CD14-positive monocyte (primary cell): ENCODE data around the gene CCNG2. TPM values are rescaled to one million over a fixed set of nuclear protein-coding genes. Genes with fewer than 3 reads are reported as not detected.

ENCODE experiments used
- DNase-seq, 3 donors: peaks; one replicate each; pipeline ENCODE4 v3.0.0-alpha.2; 2011 to 2022
- H2AFZ ChIP-seq: 2 replicates; pipeline ENCODE4 v1.6.0; 2012; ENCODE audit warnings: mild to moderate bottlenecking, low read depth, low read length, inconsistent platforms; ENCODE audit not compliant: insufficient read depth, poor library complexity, severe bottlenecking
- H3K27ac ChIP-seq, 2 donors: 1 replicate in 1 of 2; 2 replicates in 1 of 2; pipeline ENCODE4 v1.5.1; 2012 to 2013; ENCODE audit warnings: low read length in 2 of 2, control low read depth in 1 of 2, inconsistent platforms in 1 of 2, low read depth in 1 of 2, mild to moderate bottlenecking in 1 of 2
- H3K27me3 ChIP-seq, 2 donors: one replicate each; pipeline versions ENCODE4 v1.6.0 to v1.6.1; 2011 to 2013; ENCODE audit warnings: low read length in 2 of 2; ENCODE audit not compliant: control insufficient read depth in 2 of 2, insufficient read depth in 2 of 2
- H3K36me3 ChIP-seq, 2 donors: replicated peaks in 1 of 2; 1 replicate in 1 of 2; 2 replicates in 1 of 2; pipeline versions ENCODE4 v1.5.1 to v1.6.1; 2012 to 2013; ENCODE audit warnings: low read length in 2 of 2, control low read depth in 1 of 2, inconsistent platforms in 1 of 2, mild to moderate bottlenecking in 1 of 2; ENCODE audit not compliant: insufficient read depth in 2 of 2, control insufficient read depth in 1 of 2
- H3K4me1 ChIP-seq, 2 donors: 1 replicate in 1 of 2; 2 replicates in 1 of 2; pipeline versions ENCODE4 v1.5.1 to v1.6.1; 2012 to 2013; ENCODE audit warnings: low read length in 2 of 2, control low read depth in 1 of 2, inconsistent platforms in 1 of 2, mild to moderate bottlenecking in 1 of 2, moderate library complexity in 1 of 2; ENCODE audit not compliant: insufficient read depth in 2 of 2, control insufficient read depth in 1 of 2
- H3K4me2 ChIP-seq: replicated peaks from 2 replicates; pipeline ENCODE3; 2012; ENCODE audit warnings: low read length, moderate library complexity, mild to moderate bottlenecking; ENCODE audit not compliant: poor library complexity, severe bottlenecking; ENCODE audit errors: extremely low read depth
- H3K4me3 ChIP-seq, 3 experiments: fragments of 200-600 bp in 1 of 3; sonication (generic) in 1 of 3; replicated peaks in 1 of 3; 1 replicate in 2 of 3; 2 replicates in 1 of 3; pipeline ENCODE4 v1.5.1; 2011 to 2013; ENCODE audit warnings: low read length in 3 of 3, mild to moderate bottlenecking in 3 of 3, control low read depth in 2 of 3, low read depth in 2 of 3, inconsistent platforms in 1 of 3, moderate library complexity in 1 of 3
- H3K79me2 ChIP-seq: 2 replicates; pipeline ENCODE4 v1.6.0; 2012; ENCODE audit warnings: mild to moderate bottlenecking, control low read depth, inconsistent platforms, low read length, moderate library complexity; ENCODE audit not compliant: insufficient read depth
- H3K9ac ChIP-seq: 2 replicates; pipeline ENCODE4 v1.6.0; 2017; ENCODE audit warnings: low read length, mild to moderate bottlenecking; ENCODE audit not compliant: insufficient read depth, poor library complexity, severe bottlenecking
- H3K9me3 ChIP-seq, 2 donors: replicated peaks in 1 of 2; 1 replicate in 1 of 2; 2 replicates in 1 of 2; pipeline versions ENCODE4 v1.5.1 to v1.6.1; 2012 to 2013; ENCODE audit warnings: low read length in 2 of 2, control low read depth in 1 of 2; ENCODE audit not compliant: control insufficient read depth in 1 of 2, insufficient read depth in 1 of 2
- H4K20me1 ChIP-seq: 2 replicates; pipeline ENCODE4 v1.6.0; 2012; ENCODE audit warnings: mild to moderate bottlenecking, low read length, control low read depth, moderate library complexity; ENCODE audit not compliant: insufficient read depth
- H3K27ac Mint-ChIP-seq, 7 donors: one replicate each; pipeline ENCODE4 v1.8.0; 2020; ENCODE audit warnings: mild to moderate bottlenecking in 7 of 7, mixed read lengths in 7 of 7, moderate library complexity in 6 of 7, inconsistent platforms in 2 of 7
- H3K27me3 Mint-ChIP-seq, 3 donors: one replicate each; pipeline ENCODE4 v1.8.0; 2021 to 2022; ENCODE audit warnings: low read depth in 3 of 3, mild to moderate bottlenecking in 3 of 3, mixed read lengths in 3 of 3, moderate library complexity in 3 of 3, inconsistent platforms in 1 of 3
- H3K36me3 Mint-ChIP-seq, 2 donors: one replicate each; pipeline ENCODE4 v1.8.0; 2020; ENCODE audit warnings: mixed read lengths in 2 of 2, inconsistent platforms in 1 of 2, mild to moderate bottlenecking in 1 of 2
- H3K4me1 Mint-ChIP-seq: one replicate; pipeline ENCODE4 v1.8.0; 2020; ENCODE audit warnings: mild to moderate bottlenecking, mixed read lengths
- H3K4me3 Mint-ChIP-seq, 2 donors: one replicate each; pipeline ENCODE4 v1.8.0; 2020; ENCODE audit warnings: mild to moderate bottlenecking in 2 of 2, mixed read lengths in 2 of 2, moderate library complexity in 1 of 2
- H3K9me3 Mint-ChIP-seq, 7 donors: one replicate each; pipeline ENCODE4 v1.8.0; 2020 to 2022; ENCODE audit warnings: mixed read lengths in 7 of 7, mild to moderate bottlenecking in 6 of 7, moderate library complexity in 6 of 7, inconsistent platforms in 2 of 7
- WGBS: methylation state at CpG from one replicate; pipeline ENCODE4 v1.1.5; 2013; ENCODE audit warnings: missing lambda C conversion rate; ENCODE audit not compliant: insufficient coverage; 5-methylcytosine and 5-hydroxymethylcytosine counted together
- intact Hi-C, 2 donors: fragments of 100-400 bp; cut with micrococcal nuclease; formaldehyde crosslinking; loops; one replicate each; pipeline versions ENCODE4 v1.15.0 to v1.15.1; 2023
- polyA minus RNA-seq: library from RNA; depleted of rRNA, polyadenylated mRNA; stranded (reverse); fragments of >200 nt; gene quantifications from 2 replicates; pipeline ENCODE4 v1.2.3, GENCODE V29; 2012
- polyA plus RNA-seq, 3 donors: library from polyadenylated mRNA; depleted of rRNA in 1 of 3; unstranded in 2 of 3; stranded (reverse) in 1 of 3; fragments of 300-500 nt in 2 of 3; fragments of >200 nt in 1 of 3; fragmentation: Illumina TruSeq in 2 of 3; gene quantifications; 1 replicate in 2 of 3; 2 replicates in 1 of 3; pipeline ENCODE4 v1.2.3, GENCODE V29; 2012 to 2021
- total RNA-seq, 12 experiments: library from RNA in 1 of 12; stranded (reverse) in 1 of 12; fragments of 120-200 nt in 1 of 12; gene quantifications; one replicate each; pipeline ENCODE4 v1.2.4 and lab custom pipeline; 2013 to 2026; ENCODE audit warnings: mixed read lengths in 6 of 12, inconsistent platforms in 1 of 12
- TF ChIP-seq, protein P1 (sequence below): fragments of 200-600 bp; IDR thresholded peaks from one replicate; pipeline ENCODE4 v1.8.0; 2022; ENCODE audit warnings: antibody characterized with exemption, mild to moderate bottlenecking

CCNG2 gene, protein sequence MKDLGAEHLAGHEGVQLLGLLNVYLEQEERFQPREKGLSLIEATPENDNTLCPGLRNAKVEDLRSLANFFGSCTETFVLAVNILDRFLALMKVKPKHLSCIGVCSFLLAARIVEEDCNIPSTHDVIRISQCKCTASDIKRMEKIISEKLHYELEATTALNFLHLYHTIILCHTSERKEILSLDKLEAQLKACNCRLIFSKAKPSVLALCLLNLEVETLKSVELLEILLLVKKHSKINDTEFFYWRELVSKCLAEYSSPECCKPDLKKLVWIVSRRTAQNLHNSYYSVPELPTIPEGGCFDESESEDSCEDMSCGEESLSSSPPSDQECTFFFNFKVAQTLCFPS
- total RNA-seq (2013): 29.2 TPM
- polyA plus RNA-seq (10 to 100 TPM; 17.6 to 26.4 (median 23.3) TPM), polyA minus RNA-seq (7.2 and 11.2 TPM in 2 replicates), total RNA-seq (lab: John Stamatoyannopoulos, UW) (10.3 to 79.9 (median 29.2) reads per million in 11 experiments)

DNA sequence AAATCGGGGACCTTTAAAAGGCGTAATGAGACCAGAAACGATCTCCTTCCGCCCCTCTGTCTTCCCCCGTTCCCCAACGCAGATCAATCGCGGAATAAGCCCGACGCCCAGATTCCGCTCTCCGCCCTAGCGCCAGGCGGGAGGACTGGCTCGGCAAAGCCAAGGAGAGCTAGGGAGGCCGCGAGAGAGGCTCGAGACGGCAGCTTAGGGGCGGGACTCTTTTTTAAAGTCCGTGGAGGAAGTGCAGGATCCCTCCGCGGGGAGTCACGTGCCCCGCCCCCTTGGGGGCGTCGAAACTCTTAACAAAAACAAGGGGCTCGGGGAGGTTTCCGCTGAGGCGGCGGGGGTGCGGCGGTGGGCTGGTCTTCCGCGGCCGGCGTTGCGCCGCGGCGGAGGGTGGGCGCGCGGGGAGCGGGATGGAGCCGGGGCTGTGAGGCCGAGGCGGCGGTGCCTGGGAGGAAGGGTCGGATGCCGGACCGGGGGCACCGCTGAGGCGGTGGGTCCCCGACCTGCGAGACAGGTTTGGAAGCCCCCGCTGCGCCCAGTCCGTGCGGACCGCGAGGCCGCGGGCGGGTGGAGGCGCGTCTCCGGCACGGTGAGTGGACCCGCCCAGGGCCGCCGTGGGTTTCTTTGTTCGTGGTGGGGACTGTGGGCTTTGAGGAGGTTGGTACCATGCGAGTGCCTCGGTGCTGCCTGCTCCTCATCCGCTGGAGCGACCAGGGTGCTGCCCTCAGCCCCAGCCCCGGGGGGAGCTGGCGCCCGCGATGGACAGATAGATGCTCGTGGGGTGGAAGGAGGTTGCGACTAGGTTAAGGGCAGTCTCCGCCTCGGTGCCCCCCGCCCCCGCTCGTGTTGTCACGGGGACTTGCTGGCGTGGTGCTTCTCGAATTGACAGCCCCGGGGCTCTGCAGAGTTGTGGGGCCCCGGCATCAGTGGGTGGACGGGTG, at the start of gene CCNG2:
Gene CCNG2, plus strand, starts transcription at position 296 of the 947 bp plus-strand sequence. CDS start 1,326 bp downstream, outside the sequence.
- H3K4me3 ChIP-seq: peak within 1 kb of the TSS; percentile 66 to 100 (median 95)
- peaks cover 31 to 36% of the 10 kb centered on the region in 2 donors for H3K36me3 ChIP-seq
- H3K9me3 Mint-ChIP-seq: no peaks in the 10 kb centered on the region
- under 1% methylated on average over 94 of the region's 94 CpGs for WGBS
- peak within 1 kb of the TSS; percentile 87 for H3K4me2 ChIP-seq
- peak within 1 kb of the TSS; percentile 99 for H3K4me3 Mint-ChIP-seq
- peaks cover 38% of the 10 kb centered on the region for H4K20me1 ChIP-seq
- intact Hi-C loops: loop anchor here (2.0 to 10.0 kb wide), 5 partner anchors 35 to 942 kb away; partner anchors contain the start of genes CCNI (in 1 of the 2) and SCARB2 (in 1 of the 2)
- H3K27ac ChIP-seq: peak within 1 kb of the TSS; percentile 84 to 86
- H3K4me1 Mint-ChIP-seq: peaks cover 50% of the 10 kb centered on the region
- peaks cover 49 to 55% of the 10 kb centered on the region in 2 donors for H3K4me1 ChIP-seq
- H3K9ac ChIP-seq: peak within 1 kb of the TSS; percentile 86
- H3K27me3 ChIP-seq: no peaks in the 10 kb centered on the region
- TF ChIP-seq, protein P1, sequence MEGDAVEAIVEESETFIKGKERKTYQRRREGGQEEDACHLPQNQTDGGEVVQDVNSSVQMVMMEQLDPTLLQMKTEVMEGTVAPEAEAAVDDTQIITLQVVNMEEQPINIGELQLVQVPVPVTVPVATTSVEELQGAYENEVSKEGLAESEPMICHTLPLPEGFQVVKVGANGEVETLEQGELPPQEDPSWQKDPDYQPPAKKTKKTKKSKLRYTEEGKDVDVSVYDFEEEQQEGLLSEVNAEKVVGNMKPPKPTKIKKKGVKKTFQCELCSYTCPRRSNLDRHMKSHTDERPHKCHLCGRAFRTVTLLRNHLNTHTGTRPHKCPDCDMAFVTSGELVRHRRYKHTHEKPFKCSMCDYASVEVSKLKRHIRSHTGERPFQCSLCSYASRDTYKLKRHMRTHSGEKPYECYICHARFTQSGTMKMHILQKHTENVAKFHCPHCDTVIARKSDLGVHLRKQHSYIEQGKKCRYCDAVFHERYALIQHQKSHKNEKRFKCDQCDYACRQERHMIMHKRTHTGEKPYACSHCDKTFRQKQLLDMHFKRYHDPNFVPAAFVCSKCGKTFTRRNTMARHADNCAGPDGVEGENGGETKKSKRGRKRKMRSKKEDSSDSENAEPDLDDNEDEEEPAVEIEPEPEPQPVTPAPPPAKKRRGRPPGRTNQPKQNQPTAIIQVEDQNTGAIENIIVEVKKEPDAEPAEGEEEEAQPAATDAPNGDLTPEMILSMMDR: no peak
- peaks cover 20 to 23% of the 10 kb centered on the region in 2 donors for H3K36me3 Mint-ChIP-seq
- DNase-seq: peak in 2 of 3 donors; percentile 33 to 66
- no peaks in the 10 kb centered on the region for H3K27me3 Mint-ChIP-seq
- peak within 1 kb of the TSS; percentile 88 for H2AFZ ChIP-seq
- peaks cover 48% of the 10 kb centered on the region for H3K79me2 ChIP-seq
- no peaks in the 10 kb centered on the region for H3K9me3 ChIP-seq
- H3K27ac Mint-ChIP-seq: peak within 1 kb of the TSS; percentile 93 to 100 (median 99)

DNA sequence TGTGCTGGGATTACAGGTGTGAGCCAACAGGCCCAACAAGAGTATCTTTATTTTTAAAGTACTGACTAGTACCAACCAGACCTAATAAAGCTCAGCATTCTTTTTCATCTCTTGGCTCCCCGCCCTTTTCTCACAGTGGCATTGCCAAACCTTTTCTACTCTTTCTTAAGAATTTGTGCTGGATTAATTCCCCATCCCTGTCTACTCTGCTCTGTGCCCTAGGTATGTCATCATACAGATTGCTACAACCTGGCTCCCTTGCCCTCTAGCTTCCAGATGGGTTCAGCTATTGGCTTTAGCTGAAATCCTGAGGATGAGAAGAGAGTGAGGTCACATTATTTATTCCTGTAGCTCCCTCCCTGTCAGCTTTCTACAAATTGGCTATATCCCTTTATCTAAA, 46.3 kb upstream of the CCNG2 start:
- Mint-ChIP-seq H3K36me3 (no peaks in the 10 kb centered on the region), H3K4me1 (no peaks in the 10 kb centered on the region), H3K4me3 (no peak overlapping the region), H3K27ac (no peak overlapping the region), H3K9me3 (peaks cover 0 to 2% (median 0%) of the 10 kb centered on the region in 7 donors), H3K27me3 (peaks cover 0 to 3% (median 2%) of the 10 kb centered on the region in 3 donors)
- Histone ChIP-seq H3K4me3 (no peak overlapping the region), H3K27me3 (no peaks in the 10 kb centered on the region), H3K4me1 (no peaks in the 10 kb centered on the region), H3K36me3 (no peaks in the 10 kb centered on the region), H3K27ac (no peak overlapping the region), H3K9ac (no peak overlapping the region), H3K79me2 (no peaks in the 10 kb centered on the region), H4K20me1 (no peaks in the 10 kb centered on the region), H2AFZ (no peak overlapping the region), H3K9me3 (no peaks in the 10 kb centered on the region), H3K4me2 (no peak overlapping the region)
- intact Hi-C loops: no loop called here
- WGBS: 67% methylated on average over 1 of the region's 1 CpG
- DNase-seq: no peak
- TF ChIP-seq, protein P1: no peak
